Lung (tissue), 12 donors: ENCODE measurements around the gene MRPL37. TPM values are rescaled to one million over a fixed set of nuclear protein-coding genes. Genes with fewer than 3 reads are reported as not detected.

ENCODE experiments used
- ATAC-seq: fragments of 200-7000 bp; cut with Tn5 transposase; one replicate; pipeline ENCODE4 v1.9.1; 2020; ENCODE audit warnings: moderate number of reproducible peaks; ENCODE audit not compliant: insufficient read depth, low FRiP score
- DNase-seq, 3 donors: peaks; one replicate each; pipeline ENCODE4 v3.0.0-alpha.2; 2013 to 2017
- H3K27ac ChIP-seq, 2 donors: one replicate each; pipeline ENCODE4 v1.5.1; 2013; ENCODE audit warnings: mild to moderate bottlenecking in 2 of 2, moderate library complexity in 2 of 2, control low read depth in 1 of 2, inconsistent platforms in 1 of 2, low read depth in 1 of 2, low read length in 1 of 2
- H3K27me3 ChIP-seq, 3 donors: one replicate each; pipeline ENCODE4 v1.5.1; 2013; ENCODE audit warnings: low read length in 2 of 3; ENCODE audit not compliant: control insufficient read depth in 3 of 3, insufficient read depth in 3 of 3
- H3K36me3 ChIP-seq, 4 donors: one replicate each; pipeline ENCODE4 v1.5.1; 2013; ENCODE audit warnings: low read length in 4 of 4, mild to moderate bottlenecking in 1 of 4, moderate library complexity in 1 of 4; ENCODE audit not compliant: control insufficient read depth in 4 of 4, insufficient read depth in 4 of 4
- H3K4me1 ChIP-seq, 5 donors: one replicate each; pipeline ENCODE4 v1.5.1; 2013; ENCODE audit warnings: low read length in 5 of 5, mild to moderate bottlenecking in 2 of 5, moderate library complexity in 1 of 5; ENCODE audit not compliant: control insufficient read depth in 5 of 5, insufficient read depth in 5 of 5
- H3K4me3 ChIP-seq: one replicate; pipeline ENCODE4 v1.5.1; 2013; ENCODE audit warnings: mild to moderate bottlenecking, control low read depth, moderate library complexity
- H3K9ac ChIP-seq, 2 donors: one replicate each; pipeline ENCODE4 v1.5.1; 2013; ENCODE audit warnings: low read length in 2 of 2, control low read depth in 1 of 2; ENCODE audit not compliant: insufficient read depth in 1 of 2
- H3K9me3 ChIP-seq, 4 donors: one replicate each; pipeline ENCODE4 v1.5.1; 2013; ENCODE audit warnings: low read length in 3 of 4, mild to moderate bottlenecking in 1 of 4, moderate library complexity in 1 of 4; ENCODE audit not compliant: control insufficient read depth in 4 of 4, insufficient read depth in 3 of 4
- WGBS, 2 donors: extraction: QIAGEN DNeasy Blood & Tissue Kit; methylation state at CpG; one replicate each; pipeline ENCODE4 v1.1.7; 2013; 5-methylcytosine and 5-hydroxymethylcytosine counted together
- polyA plus RNA-seq, 2 donors: library from polyadenylated mRNA; stranded (reverse); fragments of 200-250 nt; gene quantifications; one replicate each; pipeline ENCODE4 v1.2.1, GENCODE V29; 2013
- total RNA-seq, 2 donors: library from RNA; depleted of rRNA in 1 of 2; stranded (reverse); fragments of >200 nt in 1 of 2; gene quantifications; one replicate each; pipeline ENCODE4 v1.2.1, GENCODE V29; 2014 to 2021
- TF ChIP-seq, protein P1 (sequence below): IDR thresholded peaks from 2 replicates; pipeline ENCODE4 v1.5.1; 2012; ENCODE audit warnings: mild to moderate bottlenecking; ENCODE audit errors: control extremely low read depth, extremely low read depth
- donor health status: control.
- donor health status: control.
- donor health status: Bipolar disorder and iron deficiency.
- donor health status: healthy.
- donor health status: DM: yes; HTN: yes; CAD: no.

MRPL37 gene
- total and polyA plus RNA-seq, 4 donors = 23.9 to 68.5 (median 39.7) TPM

DNA sequence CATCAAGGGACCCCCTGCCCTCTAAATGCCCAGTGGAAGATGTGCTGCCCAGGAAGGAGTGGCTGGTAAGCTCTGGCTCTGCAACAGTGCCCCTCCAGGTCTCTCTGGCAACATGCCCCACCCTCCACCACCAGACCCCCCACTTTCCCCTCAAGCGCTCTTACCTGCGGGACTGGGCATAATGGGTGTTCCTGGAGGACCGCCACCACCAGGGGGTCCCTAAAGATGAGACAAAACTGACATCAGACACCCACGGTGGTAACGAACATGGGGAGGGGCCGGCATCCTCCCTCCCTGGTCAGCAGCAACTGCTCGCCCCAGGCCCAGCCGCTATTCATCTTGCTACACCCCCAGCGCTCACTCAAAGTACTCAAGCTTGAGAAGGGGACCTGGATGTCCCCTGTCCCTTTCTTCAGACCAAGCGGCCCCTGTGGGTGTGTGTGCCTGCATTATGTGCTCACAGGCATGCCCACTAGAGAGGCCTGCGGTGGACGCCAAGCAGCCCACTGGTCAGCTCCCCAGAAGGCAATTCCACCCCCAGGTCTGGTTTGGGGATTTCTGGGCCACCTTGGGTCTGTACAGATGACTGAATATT is 40.9 kb downstream of the MRPL37 start:
- no peak overlapping the region for H3K4me3 ChIP-seq
- ATAC-seq = no peak
- H3K27me3 ChIP-seq = no peaks in the 10 kb centered on the region
- peaks cover 0 to 3% (median 0%) of the 10 kb centered on the region in 5 donors for H3K4me1 ChIP-seq
- no peak overlapping the region for H3K27ac ChIP-seq
- 95 to 96% methylated on average over 11 to 12 of the region's 12 CpGs for WGBS, 2 donors
- H3K9ac ChIP-seq = no peak overlapping the region
- DNase-seq = no peak
- TF ChIP-seq, protein P1, sequence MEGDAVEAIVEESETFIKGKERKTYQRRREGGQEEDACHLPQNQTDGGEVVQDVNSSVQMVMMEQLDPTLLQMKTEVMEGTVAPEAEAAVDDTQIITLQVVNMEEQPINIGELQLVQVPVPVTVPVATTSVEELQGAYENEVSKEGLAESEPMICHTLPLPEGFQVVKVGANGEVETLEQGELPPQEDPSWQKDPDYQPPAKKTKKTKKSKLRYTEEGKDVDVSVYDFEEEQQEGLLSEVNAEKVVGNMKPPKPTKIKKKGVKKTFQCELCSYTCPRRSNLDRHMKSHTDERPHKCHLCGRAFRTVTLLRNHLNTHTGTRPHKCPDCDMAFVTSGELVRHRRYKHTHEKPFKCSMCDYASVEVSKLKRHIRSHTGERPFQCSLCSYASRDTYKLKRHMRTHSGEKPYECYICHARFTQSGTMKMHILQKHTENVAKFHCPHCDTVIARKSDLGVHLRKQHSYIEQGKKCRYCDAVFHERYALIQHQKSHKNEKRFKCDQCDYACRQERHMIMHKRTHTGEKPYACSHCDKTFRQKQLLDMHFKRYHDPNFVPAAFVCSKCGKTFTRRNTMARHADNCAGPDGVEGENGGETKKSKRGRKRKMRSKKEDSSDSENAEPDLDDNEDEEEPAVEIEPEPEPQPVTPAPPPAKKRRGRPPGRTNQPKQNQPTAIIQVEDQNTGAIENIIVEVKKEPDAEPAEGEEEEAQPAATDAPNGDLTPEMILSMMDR = no peak
- H3K9me3 ChIP-seq = no peaks in the 10 kb centered on the region
- H3K36me3 ChIP-seq = peaks cover 6 to 40% (median 23%) of the 10 kb centered on the region in 4 donors

DNA sequence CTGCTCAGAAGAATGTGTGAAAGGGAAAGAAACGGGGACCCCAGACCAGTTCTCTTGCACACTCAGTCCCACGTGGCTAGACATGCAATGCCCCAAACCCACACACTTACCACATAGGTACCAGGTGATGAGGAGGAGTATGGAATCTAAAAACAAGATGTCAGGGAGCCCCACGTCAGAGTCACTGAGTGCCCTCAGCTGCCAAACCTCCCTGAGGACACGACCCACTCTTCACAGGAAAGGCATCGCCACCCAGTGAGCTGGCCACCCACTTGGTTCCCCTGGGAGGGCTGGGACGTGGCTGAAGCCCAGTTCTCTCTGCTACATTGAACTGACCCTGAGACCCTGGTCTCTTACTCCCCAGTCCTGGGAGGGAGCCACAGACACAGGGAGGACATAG is 41.4 kb downstream of the MRPL37 start:
- WGBS, 2 donors = 85 to 86% methylated on average over 6 of the region's 6 CpGs
- ATAC-seq = no peak
- H3K9ac ChIP-seq = no peak overlapping the region
- H3K4me3 ChIP-seq = no peak overlapping the region
- TF ChIP-seq, protein P1 = no peak
- no peak overlapping the region for H3K27ac ChIP-seq
- peaks cover 0 to 3% (median 0%) of the 10 kb centered on the region in 5 donors for H3K4me1 ChIP-seq
- no peaks in the 10 kb centered on the region for H3K9me3 ChIP-seq
- H3K27me3 ChIP-seq = no peaks in the 10 kb centered on the region
- peaks cover 6 to 40% (median 24%) of the 10 kb centered on the region in 4 donors for H3K36me3 ChIP-seq
- DNase-seq = no peak

GRCh38 chr1:54243022-54243421 is 43.1 kb downstream of the MRPL37 start:
- Histone ChIP-seq H3K4me1 (peaks cover 0 to 3% (median 0%) of the 10 kb centered on the region in 5 donors), H3K9me3 (no peaks in the 10 kb centered on the region), H3K9ac (no peak overlapping the region), H3K4me3 (no peak overlapping the region), H3K27ac (no peak overlapping the region), H3K36me3 (peaks cover 2 to 31% (median 25%) of the 10 kb centered on the region in 4 donors), H3K27me3 (no peaks in the 10 kb centered on the region)
- DNase-seq (no peak), ATAC-seq (no peak)
- TF ChIP-seq, protein P1 = no peak
- WGBS, 2 donors = 94 to 96% methylated on average over 13 of the region's 13 CpGs

- WGBS, 2 donors = 90 to 96% methylated on average over 7 of the region's 7 CpGs
- H3K27me3 ChIP-seq = no peaks in the 10 kb centered on the region
- H3K4me3 ChIP-seq = no peak overlapping the region
- H3K9ac ChIP-seq = no peak overlapping the region
- ATAC-seq = no peak
- H3K36me3 ChIP-seq = peaks cover under 1 to 31% (median 15%) of the 10 kb centered on the region in 4 donors
- TF ChIP-seq, protein P1 = no peak
- no peaks in the 10 kb centered on the region for H3K9me3 ChIP-seq
- peaks cover 0 to 3% (median 0%) of the 10 kb centered on the region in 5 donors for H3K4me1 ChIP-seq
- DNase-seq = no peak
- H3K27ac ChIP-seq = no peak overlapping the region
These were observed 44.7 kb downstream of the MRPL37 start for GRCh38 chr1:54244655-54245054.
